Measurements from ENCODE around the gene NPAS3.

Gene NPAS3

DNA sequence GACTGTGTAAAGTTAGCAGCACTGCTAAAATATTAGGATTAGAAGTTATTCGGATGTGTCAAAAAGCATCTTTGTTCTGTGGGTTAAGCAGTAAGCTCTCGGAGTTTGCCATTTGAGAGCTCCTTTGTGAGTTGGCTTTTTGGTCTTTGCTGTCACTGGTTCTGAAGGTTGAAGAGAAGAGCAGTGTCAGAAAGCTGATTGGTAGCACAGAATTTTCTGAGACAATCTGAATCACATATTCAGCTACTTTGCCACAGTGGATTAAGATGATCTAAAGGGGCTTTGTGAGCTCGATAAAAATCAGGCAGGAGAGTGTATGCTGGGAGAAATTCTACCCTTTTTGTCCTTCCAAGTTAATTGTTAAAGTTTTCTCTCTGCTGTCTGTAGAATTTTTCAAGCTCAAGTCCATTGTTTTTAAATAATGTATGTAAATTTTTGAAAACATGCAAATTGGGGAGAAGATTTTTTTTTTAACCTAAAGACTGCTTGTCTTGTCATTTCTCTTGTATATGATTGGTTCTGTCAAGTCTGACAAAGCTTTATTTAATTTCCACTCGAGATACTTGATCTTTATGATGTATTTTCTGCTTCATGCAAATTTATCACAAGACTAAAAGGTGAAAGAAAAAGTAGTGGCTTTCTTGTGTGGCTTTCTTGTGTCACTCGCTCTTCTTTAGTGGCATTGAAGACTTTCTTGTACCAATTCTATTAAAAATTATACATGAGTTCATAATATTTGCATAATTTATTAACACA is 704.9 kb downstream of the NPAS3 start:
- no peak for DNase-seq (ENCODE audit: low spot score)

DNA sequence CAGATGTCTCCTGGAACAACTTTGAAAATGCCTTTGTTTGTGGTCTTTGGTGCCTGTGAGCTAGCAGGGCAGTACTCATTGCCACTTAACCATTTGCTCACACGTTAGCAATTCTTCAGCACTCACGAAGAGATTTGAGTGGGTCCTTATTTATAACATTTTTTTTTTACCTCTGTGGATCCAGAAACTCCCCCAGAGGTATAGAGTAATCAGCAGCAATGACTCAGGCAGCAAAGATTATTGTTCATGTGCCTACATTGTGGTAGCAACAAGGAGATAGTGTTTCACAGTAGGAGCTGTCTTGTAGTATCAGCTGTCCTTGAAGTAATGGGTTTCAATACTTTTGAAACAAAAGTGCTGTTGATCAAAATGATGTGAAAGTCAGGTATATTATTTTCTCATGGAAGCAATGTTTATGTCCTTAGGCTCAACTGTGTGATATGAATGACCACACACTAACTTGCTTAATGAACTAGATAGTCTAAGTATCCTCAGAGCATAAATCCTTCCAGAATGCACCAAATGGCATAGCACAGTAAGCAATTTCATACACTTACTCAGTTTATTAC is 708.1 kb downstream of the NPAS3 start:
- no peak for DNase-seq (ENCODE audit: low spot score)

DNA sequence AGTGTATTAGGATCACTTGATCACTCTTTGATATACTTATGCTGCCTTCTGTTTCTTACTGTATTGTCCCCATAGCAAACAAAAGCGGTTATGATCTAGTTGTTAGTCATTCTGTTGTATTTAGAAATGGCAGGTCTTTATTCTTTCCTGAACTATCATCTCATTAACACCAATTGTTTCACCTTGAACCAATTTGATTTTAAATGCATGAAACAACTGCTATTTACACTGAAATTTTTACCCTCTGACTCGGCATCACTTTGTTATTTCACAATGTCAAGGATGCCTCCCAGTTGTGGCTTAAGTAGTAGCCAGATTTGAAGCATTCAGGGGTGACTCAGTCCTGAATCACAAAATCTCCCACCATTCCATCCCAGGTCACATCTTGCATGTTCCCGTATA is 708.7 kb downstream of the NPAS3 start:
- no peak for DNase-seq (ENCODE audit: low spot score)

DNA sequence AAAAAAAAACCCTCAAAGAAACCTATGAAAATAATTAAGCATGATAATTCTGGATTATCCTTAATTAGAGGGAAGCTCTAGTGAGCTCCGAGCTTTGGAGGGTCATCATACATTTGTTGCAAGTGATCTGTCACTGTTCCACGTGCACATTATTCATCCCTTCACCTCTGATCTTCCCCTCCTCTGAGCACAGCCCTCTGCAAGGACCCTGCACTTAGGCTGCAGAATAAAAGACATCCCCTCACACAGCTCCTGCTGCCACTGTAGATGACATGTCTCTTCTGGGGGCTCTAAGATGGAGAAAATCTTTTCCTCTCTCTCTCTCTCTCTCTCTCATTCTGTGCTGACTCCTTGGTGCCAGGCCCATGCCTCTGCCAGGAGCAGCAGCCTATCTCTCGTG is 711.8 kb downstream of the NPAS3 start:
- DNase-seq (ENCODE audit: low spot score), result no peak

DNA sequence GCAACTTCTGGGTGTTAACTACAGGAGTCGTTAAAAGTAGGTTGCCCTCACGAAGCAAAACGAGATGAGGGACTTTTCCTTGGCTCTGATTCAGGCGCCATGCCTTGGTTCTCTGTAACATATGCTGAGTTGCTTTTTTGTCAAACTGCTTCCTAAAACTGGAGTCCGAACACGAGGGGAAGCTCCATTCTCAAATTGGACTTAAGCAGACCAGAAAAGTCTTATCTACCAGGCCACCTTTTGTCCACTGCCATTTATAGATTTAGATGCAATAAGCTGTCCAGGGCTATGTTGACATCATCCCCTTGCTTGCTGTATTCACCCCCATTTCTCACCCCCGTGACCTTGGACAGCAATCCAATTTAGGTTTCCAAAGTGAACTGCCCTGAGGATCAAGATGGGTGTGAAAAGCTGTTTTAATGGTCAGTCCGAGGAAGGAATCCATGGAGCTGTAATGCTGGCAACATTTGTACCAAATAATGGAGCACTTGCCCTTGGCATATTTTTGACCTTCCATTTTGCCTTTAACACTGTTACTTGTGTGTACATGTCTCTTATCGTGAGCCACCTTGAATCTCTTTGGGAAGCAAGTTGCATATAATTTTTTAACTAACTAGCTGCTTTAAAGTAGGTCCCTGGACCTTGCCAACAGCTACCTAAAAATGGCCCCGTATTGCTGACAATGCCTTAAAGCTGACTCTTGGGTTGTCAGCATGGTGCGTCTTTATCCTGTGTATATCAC is 714.1 kb downstream of the NPAS3 start:
- no peak for DNase-seq (ENCODE audit: low spot score)

DNA sequence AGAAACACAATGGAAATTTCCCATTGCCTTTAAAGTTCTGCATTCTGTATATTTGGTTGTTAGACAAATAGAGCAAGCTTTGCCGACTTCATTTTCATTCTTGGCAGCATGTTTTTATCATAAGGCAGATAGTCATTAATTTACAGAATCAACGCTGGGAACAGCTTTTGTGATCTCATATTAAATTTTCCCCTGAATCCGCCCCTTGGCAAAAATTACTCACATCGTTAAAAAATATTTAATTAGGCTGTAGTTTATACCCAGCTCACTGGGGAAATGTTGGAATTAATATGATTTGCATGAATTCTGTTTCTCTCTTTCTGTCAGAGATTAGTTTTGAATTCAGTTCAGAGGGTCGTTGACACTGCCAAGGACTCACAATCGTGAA is 714.6 kb downstream of the NPAS3 start:
- DNase-seq (ENCODE audit: low spot score), result no peak

DNA sequence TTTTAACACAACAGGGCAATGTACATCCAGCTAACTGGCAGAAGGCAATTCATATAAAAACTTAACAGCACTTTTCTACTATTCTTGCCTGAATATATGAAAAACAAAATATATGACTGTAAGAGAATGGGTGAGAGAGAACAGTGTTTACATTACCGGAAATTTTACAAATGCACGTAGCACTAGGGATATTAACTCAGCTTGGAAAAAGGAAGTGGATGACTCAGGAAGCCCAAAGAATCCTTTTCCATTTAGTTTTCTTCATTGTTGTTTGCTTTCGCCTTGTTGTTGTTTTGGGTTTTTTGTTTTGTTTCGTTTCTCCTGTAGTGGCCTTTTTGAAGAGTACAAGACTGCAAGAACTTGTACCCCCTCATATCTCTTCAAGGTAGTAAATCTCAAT is 716.7 kb downstream of the NPAS3 start:
- no peak for DNase-seq (ENCODE audit: low spot score)

DNA sequence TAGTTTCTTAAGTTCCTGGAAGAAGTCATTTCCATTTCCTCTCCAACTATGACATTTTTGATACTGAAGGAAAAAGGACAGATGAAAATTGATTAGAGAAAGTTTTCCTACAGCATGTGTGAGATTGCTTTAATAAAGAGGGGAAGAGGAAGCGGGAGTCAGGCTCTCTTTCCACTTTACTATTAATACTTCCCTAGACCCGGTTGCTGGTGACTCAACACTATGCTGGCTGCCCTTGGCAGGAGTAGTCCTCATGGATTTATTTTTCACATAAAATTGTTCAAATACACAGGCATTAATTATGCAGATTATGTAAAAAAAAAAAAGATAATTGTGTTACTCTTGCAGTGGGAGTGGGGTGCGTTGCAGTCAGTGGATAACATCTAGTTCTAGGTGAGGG is 718.8 kb downstream of the NPAS3 start:
- DNase-seq (ENCODE audit: low spot score), result no peak

DNA sequence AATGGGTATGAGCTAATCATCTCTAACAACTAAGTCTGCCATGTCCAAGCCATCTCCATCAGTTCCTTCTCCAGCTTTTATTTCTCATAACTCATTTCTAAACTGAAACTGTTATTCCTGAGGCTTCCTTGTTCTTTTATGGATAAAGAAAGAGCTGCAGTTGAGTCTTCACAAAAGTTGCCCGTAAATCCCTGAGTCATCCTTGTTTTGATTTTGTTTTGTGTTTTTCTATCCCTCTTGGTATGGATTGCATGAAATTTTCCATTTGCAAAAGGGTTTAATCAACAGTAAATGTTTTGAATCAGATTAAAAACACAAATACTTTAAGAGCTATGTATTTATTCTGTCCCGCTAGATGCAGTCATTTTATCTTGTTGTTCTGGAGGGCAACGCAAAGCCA is 721.6 kb downstream of the NPAS3 start:
- no peak for DNase-seq (ENCODE audit: low spot score)

DNA sequence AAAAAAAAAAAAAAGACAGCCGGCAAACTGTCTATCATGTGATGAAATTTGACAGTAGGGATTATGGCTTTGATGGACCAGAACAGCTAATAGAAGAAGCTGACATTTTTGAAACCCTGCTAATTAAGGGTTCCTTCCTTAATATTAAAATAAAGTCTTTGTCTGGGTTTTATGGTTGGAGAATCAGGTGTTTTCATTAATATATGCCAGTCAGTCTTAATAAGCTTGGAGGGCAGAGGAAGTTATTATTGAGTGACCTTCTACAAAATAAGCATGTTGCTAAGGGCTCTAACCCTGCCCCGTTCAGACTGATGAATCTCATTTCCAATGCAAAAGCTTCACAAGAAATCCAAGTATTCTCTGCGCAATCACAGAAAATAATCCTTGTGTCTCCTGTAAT is 722.4 kb downstream of the NPAS3 start:
- DNase-seq (ENCODE audit: low spot score), result no peak

DNA sequence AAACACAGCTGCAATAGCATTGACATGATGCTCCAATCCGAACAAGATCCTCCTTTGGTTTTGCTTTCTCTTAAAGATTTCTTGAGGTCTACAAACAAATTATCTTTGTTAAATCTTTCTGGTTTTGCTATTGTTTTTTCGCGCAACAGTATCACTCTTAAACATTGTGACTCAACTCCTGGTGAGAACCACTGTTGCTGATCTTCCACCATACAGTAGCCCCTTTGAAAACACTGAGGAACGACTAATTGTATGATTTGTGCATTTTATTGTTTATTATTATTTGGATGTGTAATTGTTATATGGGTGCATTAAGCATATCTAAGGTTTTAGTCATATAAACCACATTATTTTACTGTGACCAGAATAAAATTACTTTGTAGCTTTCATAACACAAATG is 729.4 kb downstream of the NPAS3 start:
- no peak for DNase-seq (ENCODE audit: low spot score)

DNA sequence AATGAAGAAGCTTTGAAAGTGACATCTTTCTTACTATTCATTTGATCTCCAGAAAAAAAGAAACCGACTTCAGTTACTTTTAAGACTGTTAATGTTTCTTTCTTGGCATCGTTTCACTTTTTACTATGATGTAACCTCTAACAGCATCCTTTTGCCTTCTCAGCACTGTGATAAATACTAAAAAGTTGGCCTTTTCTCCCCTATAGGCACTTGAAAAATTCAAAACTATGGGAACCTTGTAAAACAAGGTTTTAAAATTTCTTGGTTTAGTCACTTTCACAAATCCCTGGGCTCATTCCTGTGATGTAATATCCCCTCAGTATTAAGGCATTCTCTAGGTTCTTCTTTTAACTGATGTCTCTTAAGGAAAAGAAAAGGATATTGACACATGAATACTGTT is 730.4 kb downstream of the NPAS3 start:
- DNase-seq (ENCODE audit: low spot score), result no peak

DNA sequence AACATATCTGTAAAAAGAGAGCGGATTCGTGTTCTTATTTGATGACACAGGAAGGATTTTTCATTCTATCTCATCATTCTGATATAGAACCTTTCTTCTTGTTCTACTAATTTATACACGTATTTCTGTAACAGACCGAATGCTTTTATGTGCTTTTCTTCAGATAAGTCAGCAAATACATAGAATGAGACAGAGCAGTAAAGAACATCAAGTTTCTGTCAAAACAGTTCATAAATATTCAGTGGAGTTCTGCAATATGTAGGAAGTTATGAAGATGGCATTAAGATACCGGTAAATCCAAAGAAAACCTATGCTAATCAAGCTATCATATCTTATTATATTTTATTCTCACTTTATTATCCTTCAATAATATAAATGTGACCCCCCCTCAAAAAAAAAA is 731.6 kb downstream of the NPAS3 start:
- DNase-seq (ENCODE audit: low spot score), result no peak

DNA sequence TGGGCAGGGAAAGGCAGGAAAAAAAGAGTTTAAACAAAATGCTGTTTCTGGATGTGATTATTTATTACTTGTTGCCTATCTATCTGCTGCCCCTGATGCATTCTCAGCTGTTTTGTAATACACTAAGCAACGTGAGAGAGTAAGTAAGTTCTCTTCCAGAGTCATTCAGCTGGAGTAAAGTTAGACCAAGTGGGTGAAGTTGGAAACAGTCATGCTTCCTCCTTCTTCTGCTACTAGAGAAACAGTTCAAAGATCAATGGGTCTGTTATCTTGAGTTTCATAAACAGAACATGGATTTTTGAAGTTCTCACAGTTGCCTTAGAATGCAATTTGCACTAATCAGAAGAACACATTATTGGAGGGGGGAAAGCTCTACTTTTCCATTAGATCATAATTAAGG is 732.9 kb downstream of the NPAS3 start:
- no peak for DNase-seq (ENCODE audit: low spot score)

DNA sequence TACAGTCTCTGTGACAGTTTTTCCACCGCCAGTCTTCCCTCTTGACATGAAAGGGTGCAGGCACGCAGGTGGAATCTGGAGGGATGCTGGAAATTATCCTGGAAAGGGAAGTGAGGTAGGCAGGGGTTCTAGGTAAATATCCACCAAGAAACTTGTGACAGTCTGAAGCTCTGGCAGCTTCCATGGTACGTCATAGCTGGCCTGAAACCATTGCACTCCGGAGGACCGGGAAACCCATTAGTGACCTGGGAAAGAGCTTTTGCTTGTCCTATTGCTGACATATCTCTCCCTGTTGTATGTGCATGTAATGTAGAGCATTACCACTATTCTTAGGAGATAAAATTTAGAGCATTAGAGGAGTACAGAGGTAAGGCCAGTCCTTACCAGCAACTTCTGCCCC is 736.2 kb downstream of the NPAS3 start:
- DNase-seq (ENCODE audit: low spot score), result no peak

DNA sequence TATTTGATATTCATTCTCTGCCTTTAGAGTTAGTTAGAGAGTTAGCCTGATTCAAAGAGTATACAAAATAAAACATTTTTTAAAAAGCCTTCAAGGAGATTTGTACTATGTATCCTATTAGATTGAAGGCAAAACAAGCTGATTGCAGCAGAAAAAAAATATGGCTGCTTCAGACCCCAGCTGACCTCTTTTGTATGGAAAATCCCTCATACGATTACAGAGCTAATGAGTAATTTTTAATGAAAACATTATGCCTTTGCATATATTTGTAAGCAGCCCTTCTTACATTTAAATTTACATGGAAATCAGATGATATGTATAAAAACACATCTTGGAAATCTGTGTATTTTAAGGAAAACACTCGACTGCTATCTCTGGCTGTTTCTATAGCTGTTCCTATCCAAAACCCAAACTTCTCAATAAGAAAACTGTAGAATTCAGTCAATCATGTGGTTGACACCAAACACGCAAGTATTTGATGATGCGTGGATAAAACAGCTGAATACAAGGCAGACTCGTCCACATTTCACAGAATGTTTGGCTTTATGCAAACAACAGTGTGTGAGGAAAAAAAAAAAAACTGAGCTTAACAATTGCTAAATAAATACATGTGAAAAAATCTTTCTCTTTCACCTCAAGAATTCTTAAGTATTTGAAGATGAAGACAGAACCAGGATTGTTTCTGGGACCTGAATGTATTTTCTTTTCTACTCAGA is 736.9 kb downstream of the NPAS3 start:
- DNase-seq (ENCODE audit: low spot score), result no peak

DNA sequence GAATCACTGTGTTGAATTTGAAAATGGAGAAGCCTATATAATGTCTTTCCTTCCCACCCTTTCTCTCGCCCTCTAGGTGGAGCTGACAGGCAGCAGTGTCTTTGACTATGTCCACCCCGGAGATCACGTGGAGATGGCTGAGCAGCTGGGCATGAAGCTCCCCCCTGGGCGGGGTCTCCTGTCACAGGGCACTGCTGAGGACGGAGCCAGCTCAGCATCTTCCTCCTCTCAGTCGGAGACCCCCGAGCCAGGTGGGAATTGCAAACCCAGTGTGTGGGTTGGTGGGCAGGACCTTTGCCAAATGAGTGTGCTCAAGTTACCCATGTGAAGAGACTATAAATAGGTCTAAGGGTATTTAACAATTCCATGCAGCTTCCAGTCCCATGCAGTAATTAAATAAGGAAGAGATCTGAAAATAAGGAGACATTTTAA is 737.5 kb downstream of the NPAS3 start:
- DNase-seq (ENCODE audit: low spot score), result peak; percentile 23

DNA sequence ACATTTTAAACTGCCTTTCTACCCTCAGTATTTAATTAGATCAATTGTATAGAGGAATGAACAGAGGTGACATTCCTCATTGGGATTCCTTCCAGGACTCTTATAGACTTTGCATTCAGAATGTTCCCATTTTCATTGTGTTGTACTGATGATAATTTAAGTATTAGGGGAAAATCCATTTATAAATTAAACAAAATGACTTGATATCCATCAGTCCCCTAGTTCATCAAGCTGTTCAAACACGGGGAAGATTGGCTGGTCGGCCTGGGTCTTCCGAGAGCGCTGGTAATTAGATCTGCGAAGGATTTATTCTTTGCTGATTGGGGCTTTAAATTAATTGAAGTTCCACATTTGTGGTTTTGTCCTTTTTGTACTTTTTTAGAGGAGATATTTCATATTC is 738.2 kb downstream of the NPAS3 start:
- no peak for DNase-seq (ENCODE audit: low spot score)

DNA sequence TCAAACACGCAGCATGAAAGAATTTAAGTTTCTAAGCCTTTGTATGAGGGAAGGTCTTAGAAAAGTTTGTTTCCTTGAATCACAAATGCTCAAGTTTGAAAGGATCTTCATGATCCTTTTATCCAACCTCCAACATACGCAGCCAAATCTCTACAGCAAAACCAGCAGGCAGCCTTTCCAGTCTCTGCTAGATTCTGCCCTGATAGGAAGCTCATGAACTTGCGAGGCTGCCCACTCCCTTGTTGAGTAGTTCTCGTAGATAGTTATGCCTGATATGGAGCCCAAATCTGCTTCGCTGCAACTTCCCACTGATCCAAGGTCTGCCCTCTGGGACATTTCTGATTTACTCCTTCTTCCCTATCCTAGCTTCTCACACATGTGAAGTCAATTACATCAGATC is 739.3 kb downstream of the NPAS3 start:
- DNase-seq (ENCODE audit: low spot score), result no peak

DNA sequence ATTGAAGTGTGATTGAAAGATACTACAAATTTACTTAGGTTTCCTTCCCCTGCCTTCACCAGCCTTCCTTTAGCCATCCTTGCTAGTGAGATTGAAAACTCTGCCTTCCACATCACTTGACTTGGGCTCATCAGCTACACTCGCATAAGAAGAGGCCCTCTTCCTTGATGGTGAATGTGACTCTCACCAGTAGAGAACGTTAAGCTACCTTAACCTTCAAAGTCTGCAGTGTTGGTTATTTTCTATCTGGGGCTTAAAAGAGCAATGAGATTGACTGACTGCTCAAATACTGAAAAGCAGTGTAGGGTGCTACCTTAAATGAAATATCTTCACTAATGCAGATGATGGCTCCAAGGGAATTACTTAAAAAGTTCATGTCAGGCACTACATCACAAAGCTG is 740.3 kb downstream of the NPAS3 start:
- DNase-seq (ENCODE audit: low spot score), result no peak

DNA sequence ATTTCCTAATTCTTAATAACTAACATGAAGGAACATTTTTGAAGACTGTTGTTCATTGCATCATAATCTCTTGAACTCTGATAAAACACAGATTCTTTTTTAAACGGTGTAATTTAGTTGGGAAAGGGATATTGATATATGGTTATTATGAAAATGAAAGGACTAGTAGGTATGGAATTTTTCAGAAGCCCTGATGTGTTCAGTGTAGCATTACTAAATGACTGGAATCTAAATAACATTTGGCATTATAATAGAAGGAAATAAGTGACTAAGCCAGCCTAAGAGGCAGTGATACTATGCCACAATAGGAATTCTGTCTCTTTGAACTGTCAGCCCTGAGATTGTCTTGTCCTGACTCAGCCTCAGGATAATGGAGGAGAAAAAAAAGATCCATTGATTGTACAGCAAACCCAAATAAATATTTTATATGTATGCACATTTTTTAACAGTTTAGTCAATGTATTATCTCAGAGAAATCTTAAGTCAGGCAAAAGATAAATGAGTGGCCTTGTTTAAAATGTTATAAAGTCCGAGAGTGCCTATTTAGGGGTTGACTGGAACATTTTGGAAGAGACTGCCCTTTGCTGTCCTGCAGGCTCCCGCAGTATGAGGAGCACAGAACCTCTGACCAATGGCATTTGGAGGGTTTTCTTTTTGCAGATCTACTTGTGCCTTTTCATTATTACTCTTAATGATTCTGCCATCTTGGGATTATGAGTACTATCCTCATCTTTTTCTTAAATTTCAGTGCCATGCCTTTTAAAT is 741.0 kb downstream of the NPAS3 start:
- no peak for DNase-seq (ENCODE audit: low spot score)

DNA sequence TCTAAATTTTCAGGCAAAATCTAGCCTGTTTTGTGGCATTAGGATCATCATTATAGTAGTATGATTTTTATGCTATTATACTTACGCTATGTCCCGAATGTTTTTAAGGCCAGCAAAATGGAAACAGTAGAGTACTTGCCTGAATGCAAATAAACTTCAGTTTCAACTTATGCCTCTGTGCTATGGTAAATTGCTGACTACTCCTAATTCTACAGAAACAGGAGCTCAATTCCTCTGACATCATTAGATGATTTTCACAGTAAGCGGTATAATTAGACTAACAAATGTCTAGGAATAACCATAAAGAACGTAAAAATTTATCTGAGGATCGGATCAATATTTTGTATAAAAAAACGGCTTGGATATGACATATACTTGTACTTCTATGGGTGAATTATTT is 742.2 kb downstream of the NPAS3 start:
- no peak for DNase-seq (ENCODE audit: low spot score)
